Cardiac septum (tissue), 1 donor: ENCODE measurements around the gene KLC1. TPM values are rescaled to one million over a fixed set of nuclear protein-coding genes. Genes with fewer than 3 reads are reported as not detected.

Source experiments
- DNase-seq: peaks from one replicate; pipeline ENCODE4 v3.0.0-alpha.2; 2020; ENCODE audit warnings: low spot score
- intact Hi-C: fragments of 100-400 bp; cut with DNase I; formaldehyde crosslinking; loops from one replicate; pipeline ENCODE4 v1.14.0; 2022
- total RNA-seq: library from RNA; stranded (reverse); fragmentation: NEBNext Ultra II Directional; extraction: Animal tissue kit (Norgen Biotek cat#: 25700); gene quantifications from one replicate; pipeline ENCODE4 v1.2.1, GENCODE V29; 2021
- donor health status: DM: no; HTN: no; CAD: no.

The KLC1 gene
- total RNA-seq, 1 donor from 2014 or later: 219 TPM

DNA sequence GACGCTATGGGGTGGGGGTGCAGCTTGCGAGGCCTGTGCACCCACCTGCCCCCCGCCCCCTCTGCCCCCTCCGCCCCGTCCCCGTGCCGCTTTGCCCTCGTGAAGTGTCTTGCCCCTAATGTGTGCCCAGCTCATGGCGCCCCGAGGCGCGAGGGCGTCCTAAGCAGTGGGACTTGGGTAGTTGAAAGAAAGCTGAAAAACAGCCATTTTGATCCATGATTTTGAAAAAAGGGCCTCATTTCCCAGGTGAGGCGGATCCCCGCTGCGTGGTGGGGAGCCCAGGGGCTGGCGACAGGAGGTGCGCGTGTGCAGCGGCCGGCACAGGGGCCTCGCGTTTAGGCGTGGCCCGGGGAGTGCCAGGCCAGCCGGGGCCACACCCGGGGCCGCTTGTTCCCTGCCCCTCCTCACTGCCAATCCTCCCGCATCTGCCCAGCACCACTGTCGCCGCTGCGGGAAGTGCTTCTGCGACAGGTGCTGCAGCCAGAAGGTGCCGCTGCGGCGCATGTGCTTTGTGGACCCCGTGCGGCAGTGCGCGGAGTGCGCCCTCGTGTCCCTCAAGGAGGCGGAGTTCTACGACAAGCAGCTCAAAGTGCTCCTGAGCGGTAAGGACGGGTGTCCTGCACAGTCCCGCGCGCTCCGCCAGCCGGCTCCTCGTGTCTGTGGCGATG is 98.4 kb downstream of the KLC1 start:
- intact Hi-C loops: no loop called here
- no peak for DNase-seq

DNA sequence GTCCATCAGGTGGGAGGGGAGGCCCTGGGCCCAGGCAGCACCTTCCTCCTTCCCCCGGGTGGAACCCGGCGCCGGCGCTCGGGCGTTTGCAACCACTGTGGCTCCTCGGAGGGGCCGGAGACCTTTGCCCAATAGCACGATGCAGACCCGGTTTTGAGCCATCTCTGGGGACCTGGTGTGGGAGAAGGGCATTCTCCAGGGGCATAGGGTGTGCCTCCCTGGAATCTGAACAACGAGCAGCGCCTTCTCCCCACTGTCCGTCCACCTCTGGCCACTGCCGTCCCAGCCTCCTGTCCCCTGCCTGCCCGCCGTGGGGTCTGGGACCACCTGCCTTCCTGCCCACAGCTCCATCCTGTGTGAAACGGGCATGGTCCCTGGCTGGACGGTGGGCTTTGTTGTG is 99.1 kb downstream of the KLC1 start:
- DNase-seq: no peak
- intact Hi-C loops: no loop called here

DNA sequence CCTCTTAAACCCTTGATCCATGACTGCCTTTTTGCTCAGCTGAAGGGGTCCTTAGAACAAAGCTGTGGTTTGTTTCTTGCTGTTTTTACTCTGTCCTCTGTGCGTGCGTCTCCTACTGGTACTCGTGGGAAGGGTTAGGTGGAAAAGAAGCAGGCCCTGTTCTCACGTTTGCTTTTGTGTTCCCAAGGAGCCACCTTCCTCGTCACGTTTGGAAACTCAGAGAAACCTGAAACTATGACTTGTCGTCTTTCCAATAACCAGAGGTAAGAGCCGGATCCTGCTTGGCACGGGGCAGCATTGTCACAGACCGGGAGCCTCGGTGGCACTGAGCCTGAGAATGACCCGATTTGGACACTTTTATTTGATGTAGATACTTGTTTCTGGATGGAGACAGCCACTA is 99.7 kb downstream of the KLC1 start:
- DNase-seq: no peak
- intact Hi-C loops: no loop called here

DNA sequence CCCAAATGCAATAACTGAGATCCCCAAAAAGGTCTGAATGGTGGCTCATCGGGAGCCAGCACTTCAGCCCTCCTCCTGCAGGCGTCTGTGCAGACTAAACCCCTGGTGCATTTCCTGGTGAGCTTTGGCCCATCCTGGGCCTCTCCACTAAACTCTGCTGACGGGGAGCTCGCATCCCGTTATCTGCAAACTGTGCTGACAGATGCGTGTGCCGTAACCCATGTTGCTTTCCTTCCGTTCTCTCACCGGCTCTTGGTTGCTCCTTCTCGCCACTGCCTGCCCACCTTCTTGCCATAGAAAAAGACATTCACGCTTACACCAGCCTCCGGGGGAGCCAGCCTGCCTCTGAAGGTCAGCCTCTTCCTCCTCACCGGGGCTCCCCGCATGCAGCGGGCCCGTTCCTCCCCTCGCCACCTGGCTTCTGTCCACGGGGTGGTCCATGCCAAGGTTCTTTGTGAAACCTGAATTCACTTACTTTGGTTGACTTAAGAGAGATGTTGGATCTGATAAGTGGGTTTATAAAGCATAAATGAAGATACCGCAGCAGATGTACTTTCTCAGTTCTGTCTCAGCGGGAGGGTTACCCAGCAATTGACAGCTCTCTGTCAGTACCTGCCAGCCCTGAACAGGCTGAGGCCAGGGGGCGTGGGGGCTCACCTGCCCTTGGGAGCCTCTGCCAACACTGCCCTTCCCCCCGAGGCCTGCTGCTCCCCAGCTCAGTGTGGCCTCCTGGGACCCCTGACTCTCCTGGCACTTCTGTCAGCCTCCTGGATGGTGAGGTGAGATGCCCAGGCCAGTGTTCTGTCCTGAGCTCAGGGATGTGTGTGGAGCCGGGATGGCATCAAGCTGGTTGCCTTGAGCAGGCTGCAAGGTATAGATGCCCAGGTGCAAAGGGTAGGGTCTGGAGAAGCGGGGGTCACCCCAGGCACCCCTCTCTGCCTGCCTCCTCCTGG is 100.8 kb downstream of the KLC1 start:
- intact Hi-C loops: no loop called here

DNA sequence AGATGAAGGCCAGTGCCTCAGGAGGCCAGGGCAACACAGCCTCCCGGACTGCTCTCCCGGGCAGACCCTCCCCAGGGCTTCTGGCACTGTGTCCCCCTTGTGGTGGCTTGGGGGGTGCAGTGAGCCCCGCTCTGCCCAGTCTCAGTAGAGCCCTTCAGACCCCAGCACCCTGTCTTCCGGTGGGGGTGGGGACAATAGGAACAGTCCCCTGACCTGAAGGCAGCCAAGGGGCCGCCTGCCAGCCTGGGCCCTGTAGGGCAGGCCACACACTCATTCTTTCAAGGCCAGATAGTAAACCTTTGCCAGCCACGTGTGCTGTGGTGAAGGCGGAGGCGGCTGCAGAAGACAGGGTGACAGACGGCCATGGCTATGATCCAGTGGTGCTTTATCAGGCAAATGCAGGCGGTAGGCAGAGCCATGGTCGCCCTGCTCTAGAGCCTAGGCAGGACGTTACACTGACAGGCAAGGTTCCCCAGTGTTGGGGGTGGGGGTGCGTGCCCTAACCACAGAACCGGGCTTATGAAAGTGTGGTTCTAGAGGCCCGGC is 101.6 kb downstream of the KLC1 start:
- no peak for DNase-seq
- intact Hi-C loops: no loop called here

More for the DNA sequence above, 100.8 kb downstream of the KLC1 start:
- DNase-seq: no peak

DNA sequence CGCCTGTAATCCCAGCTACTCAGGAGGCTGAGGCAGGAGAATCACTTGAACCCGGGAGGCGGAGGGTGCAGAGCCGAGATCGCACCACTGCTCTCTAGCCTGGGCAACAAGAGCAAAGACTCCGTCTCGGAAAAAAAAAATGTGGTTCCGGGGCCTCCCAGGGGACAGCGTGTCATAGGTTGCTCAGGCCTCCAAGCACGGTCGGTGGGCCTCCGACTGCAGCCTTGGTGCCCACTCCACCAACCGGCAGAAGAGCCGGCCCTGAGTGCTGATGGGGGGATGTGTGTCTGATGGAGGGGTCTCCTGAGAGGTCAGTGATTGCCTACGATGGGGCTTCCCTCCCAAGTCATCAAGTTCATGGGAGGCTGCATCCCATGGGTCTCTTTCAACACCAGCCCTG is 102.5 kb downstream of the KLC1 start:
- intact Hi-C loops: no loop called here
- no peak for DNase-seq

DNA sequence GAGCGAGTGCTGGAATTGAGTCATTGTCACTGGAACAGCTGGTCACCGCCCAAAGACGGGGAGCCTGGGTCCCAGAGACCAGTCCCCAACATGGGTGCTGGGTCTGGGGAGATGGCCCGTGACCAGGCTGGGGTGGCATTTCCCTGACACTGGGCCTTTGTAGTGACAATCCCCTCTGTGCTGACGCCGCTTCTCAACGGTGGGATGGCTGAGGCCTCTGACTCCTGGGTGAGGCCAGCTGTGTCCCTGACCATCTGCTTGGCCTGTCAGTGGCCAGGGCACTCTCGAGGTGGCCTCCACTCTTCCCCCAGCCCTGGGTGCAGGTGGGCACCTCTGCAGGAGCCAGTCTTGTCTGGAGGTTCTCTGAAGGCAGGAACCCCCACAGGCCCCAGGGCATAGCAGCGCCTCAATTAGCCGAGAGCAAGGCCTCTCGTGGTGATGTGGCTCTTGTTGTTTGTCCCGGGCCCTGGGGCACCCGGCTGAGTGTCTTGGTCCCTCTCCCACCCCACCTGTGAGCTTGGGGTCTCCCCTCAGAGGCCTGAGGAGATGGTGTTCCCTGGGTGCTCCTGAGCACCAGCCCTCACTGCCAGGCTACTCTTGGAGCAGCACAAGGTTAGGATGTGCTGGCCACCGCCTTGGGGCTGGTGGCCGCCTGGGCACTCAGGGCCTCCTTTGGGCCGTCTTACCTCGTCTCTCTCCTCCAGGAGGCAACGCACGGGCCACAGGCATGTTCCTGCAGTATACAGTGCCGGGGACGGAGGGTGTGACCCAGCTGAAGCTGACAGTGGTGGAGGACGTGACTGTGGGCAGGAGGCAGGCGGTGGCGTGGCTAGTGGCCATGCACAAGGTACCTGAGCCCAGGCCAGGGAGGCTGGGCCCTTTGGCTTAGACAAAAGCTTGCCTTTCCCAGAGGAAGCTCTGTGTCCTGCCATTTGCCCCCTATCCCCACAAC is 103.2 kb downstream of the KLC1 start:
- intact Hi-C loops: no loop called here
- no peak for DNase-seq

DNA sequence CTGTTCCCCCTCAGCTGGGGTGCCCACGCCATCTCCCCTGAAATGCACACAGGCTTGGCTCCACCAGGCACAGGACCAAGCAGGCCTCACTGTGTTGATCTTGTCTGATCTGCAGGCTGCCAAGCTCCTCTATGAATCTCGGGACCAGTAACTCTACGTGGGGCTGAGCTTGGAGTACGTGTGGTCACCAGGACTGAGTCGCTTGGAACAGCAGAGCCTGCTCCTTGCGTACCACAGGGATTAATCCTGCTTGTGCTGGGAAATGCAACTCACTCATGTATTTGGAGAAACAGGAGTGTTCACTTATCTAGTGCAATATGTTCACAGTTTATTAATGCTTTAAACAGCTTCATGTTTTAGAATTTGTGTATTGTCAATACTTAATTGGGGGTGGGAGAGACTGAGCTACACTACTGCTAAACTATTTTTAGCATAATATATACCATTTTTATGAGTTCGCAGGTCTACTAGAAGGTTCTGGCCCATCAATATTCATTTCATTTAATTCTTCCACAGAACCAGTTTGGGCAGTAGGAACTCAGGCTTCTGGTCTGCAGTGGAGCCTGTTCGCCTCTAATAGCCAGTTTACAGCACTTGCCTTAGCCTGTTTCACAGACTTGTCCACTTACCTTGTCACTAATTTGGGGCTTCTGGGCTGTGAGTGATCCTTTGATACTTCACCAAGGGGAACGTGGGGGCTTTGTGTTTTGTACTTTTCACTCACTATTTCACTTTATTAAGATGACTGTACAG is 104.0 kb downstream of the KLC1 start:
- DNase-seq: no peak
- intact Hi-C loops: no loop called here

DNA sequence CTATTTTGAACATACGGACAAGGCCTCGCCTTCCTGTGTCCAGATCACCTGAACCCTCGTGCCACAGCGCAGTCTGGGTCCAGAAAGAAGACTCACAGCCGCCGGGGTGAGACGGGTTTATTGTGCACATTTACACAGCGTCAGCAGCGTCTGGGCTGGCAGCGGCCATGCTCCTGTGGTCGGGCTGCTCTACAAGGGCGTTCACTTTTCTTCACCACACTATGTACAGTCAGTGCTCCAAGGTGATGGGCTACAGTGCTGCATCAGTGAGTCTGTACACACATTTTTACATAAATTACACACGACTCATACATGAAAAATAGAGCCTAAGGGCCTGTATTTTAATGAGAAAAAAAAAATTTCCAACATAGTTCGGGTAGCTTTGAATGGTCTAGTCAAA is 104.6 kb downstream of the KLC1 start:
- DNase-seq: no peak
- intact Hi-C loops: no loop called here

DNA sequence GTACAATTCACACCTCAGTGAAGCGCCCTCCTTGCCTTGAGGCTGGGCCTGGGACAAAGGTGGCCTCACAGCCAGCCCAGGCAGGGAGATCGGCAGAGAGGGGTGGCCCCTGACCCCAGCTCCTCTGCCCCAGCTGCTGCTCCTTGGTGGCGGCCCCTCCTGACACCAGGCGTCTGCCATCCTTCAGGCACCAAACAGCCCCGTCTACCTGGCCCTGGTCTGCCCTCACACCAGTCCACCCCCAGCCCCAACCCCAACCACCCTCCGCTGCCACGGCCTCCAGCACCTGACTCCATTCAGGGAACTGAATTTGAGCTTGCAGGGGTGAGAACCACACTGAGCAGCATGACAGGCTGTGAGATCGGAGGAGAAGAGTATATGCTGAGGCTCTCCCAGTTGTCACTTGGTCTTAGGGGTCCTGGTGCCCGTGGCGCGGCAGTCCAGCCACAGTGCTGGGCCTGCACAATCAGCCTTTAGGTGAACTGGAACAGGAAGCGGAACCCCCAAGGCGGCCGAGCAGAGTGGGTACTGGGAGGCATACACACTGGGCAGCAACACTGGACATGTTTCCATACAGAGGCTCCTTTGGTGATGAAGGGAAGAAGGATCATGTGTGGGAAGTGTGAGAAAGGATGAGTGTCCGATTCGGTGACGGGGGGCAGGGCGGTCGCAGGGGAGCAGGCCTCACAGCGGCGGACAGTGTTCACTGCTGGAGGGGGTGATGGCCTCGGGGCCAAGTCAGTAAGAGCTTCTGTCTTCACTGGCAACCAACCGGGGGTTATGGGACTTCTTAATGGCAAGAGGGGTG is 105.3 kb downstream of the KLC1 start:
- DNase-seq: no peak
- intact Hi-C loops: no loop called here

DNA sequence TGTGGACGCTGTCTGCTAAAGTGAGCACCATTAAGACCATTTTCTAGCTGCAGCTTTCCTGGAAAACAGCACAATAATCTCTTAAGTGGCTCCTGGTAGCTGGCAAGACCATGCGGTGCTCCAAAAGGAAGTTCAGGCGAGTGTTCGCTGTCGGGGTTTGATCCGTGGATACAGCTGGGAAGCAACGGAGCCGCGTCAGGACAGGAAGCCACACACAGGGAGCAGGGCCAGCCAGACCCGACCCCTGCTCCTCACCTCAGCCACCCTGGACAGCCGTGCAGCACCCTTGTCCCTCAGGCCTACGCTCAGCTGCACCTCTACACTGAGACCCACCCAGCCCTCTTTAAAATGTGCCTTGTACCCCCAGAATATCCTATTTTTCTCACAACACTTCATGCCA is 106.0 kb downstream of the KLC1 start:
- intact Hi-C loops: no loop called here
- DNase-seq: no peak

DNA sequence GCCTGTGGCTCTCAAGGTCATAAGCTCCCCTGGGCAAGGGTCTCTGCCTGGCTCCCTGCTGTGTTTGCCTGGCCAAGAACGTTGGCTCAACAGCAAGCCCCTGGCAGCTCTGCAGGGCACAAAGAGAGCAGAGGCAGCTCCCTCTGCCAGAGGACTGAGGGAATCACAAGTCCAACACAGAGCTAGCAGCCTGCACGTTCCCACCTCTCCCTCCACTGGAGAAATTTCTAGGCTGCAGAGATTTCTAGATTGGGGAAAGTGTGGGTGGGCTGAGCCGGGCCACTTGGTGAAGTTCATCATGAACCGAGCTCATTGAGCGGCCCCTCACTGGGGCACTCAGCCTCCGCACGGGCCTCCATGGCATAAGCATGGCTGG is 106.4 kb downstream of the KLC1 start:
- peak; percentile 62 for DNase-seq
- intact Hi-C loops: no loop called here

DNA sequence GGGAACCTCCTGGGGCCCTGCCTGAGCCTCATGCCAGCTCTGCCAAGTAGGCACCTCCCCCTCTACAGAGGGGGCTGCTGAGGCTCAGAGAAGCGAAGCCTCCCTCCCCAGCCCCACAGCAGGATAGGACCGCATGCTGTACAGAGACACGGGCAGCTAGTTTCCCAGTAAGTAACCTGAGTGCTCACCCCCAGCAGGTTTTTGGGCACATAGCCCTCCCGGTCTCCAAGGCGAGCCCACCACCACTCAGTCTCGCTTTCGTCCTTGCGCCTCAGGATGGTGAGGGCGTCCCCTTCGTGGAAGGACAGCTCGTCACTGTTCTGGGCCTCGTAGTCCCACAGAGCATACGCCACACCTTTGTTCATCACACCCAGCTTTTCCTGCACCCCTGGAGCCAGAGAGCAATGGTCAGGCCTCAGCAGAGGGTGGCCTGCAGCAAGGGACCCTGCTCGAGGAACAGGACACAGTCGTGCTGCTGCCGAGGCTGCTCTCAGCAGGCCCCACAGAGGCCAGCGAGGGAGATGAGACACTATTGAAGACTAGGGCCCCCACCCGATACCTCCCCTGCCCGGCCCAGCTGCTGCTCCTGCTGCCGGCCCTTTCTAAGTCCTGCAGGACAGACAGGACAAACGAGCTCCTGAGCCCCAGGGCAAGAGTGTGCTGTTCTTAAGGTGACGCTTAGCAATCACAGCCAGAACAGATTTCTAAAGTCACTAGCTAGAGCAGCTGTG is 107.0 kb downstream of the KLC1 start:
- intact Hi-C loops: no loop called here
- peak; percentile 50 for DNase-seq

DNA sequence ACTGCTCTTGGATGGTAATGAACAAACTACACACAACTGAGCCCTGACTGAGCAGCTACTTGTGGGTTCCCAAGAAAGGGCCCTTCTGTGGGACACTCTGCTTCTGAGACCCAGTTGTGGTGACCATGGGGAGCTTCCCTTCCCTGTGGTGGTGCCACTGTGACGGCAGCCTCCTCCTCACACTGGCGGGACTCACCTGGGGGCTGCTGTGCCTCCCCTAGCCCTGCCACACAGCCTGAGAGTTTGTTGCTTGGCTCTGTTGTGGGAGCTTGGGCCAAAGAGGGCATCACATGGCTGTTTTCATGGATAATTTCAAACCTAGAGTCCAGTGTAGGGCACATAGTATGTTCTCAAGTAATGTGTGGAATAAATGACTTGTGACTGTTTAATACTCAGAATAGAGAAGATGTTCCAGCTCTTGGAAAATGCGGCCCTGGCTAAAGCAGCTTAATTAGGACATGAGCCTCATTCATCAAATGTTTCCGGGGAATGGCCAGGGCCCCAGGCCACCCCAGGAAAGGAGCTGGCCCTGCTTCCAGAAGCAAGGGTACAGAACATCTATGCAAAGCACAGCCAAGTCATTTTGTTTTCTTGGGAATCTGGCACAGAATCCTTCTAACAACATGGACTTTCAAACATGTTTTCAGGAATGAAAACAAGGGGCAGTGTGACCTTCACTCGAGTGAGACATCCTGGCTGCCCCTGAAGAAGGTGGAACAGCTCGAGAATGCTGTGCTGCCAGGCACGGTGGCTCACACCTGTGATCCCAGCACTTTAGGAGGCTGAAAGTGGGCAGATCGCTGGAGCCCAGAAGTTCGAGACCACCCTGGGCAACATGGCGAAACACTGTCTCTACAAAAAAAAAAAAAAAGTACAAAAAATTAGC is 107.8 kb downstream of the KLC1 start:
- DNase-seq: peak; percentile 38
- intact Hi-C loops: no loop called here

DNA sequence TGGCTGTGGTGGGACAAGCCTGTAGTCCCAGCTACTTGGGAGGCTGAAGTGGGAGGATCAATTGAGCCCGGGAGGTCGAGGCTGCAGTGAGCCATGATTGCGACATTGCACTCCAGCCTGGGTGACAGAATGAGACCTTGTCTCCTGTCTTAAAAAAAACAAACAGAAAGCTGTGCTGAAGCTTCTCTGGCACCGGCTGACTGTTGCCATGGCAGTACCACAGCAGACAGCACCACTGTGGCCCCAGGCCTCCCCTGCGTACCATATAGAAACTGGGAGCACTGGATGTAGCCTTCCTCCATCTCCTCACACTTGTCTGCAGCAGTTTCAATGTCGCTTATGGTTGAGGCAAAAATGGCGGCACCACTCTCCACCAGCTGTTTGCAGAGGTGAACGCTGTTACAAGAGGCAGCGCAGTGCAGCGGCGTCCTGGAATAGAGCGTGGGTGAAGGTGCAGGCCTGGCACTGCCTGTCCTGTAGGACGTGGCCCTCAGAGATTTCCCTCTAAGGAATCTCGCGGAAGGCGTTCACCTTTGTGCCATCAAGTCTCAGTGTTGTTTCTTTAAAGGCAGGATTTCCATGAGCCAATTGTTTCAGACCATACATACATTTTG is 108.5 kb downstream of the KLC1 start:
- DNase-seq: peak; percentile 27
- intact Hi-C loops: no loop called here

DNA sequence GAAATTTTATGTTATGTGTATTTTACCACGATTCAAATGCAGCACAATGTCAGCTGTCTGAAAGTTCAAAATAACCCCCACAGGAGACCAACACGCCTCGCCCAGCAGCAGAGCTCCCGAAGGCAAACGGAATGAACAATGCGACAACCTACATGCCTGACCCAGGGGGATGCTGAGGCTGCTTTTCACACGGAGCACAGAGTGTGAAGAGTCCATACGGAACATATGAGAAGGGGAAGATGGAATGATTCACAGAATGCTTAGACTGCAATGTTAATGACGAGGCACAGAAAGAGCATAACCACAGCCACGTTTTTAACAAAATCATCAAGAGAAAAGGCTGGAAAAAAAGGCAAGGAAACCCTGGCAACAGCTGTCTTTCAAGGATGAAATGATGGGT is 109.2 kb downstream of the KLC1 start:
- DNase-seq: peak; percentile 19
- intact Hi-C loops: no loop called here
